HG03558 (cell line): ENCODE data around the gene U2AF1L4.
"Not testable (repeated sequence)": the region's sequence is repeated elsewhere in the genome, so short reads cannot be mapped to it uniquely, and the experiment has no call there.

Experiments
- ATAC-seq: cut with Tn5 transposase; IDR thresholded peaks from one replicate; pipeline ENCODE4 v1.9.1; 2021; ENCODE audit warnings: moderate number of reproducible peaks; ENCODE audit not compliant: unreplicated experiment; ENCODE audit errors: extremely low read depth

U2AF1L4 gene

GRCh38 chr19:35729021-35729420 lies 16.2 kb downstream of the U2AF1L4 start:
- ATAC-seq: no peak

- ATAC-seq: no peak
These were observed 17.1 kb downstream of the U2AF1L4 start for GRCh38 chr19:35727956-35728706.

GRCh38 chr19:35727053-35727955 lies 17.9 kb downstream of the U2AF1L4 start:
- no peak for ATAC-seq

- ATAC-seq: no peak
These were observed 19.9 kb downstream of the U2AF1L4 start for GRCh38 chr19:35725216-35725861.

- ATAC-seq: no peak
These were observed 20.7 kb downstream of the U2AF1L4 start for GRCh38 chr19:35724560-35724959.

- ATAC-seq: not testable (repeated sequence)
These were observed 21.1 kb downstream of the U2AF1L4 start for GRCh38 chr19:35724132-35724531.

GRCh38 chr19:35723671-35724070 lies 21.5 kb downstream of the U2AF1L4 start:
- ATAC-seq: no peak

- ATAC-seq: no peak
These were observed 22.3 kb downstream of the U2AF1L4 start for GRCh38 chr19:35722897-35723296.

- no peak for ATAC-seq
These were observed 22.8 kb downstream of the U2AF1L4 start for GRCh38 chr19:35722461-35722860.

GRCh38 chr19:35721374-35721773 lies 23.8 kb downstream of the U2AF1L4 start:
- no peak for ATAC-seq

GRCh38 chr19:35720648-35721047 lies 24.6 kb downstream of the U2AF1L4 start:
- no peak for ATAC-seq

- ATAC-seq: no peak
These were observed 25.1 kb downstream of the U2AF1L4 start for GRCh38 chr19:35720163-35720524.

GRCh38 chr19:35719402-35720162 lies 25.6 kb downstream of the U2AF1L4 start:
- ATAC-seq: no peak

GRCh38 chr19:35718345-35719041 lies 26.7 kb downstream of the U2AF1L4 start:
- ATAC-seq: no peak

GRCh38 chr19:35717665-35718344 lies 27.4 kb downstream of the U2AF1L4 start, which contains the start of gene KMT2B:
Gene KMT2B (plus strand): TSS chr19:35718003. CDS start chr19:35718019, 16 bp downstream.
- ATAC-seq: peak; percentile 28

GRCh38 chr19:35716801-35717664 lies 28.2 kb downstream of the U2AF1L4 start:
- peak; percentile 24 for ATAC-seq

GRCh38 chr19:35715981-35716800 lies 29.0 kb downstream of the U2AF1L4 start:
- ATAC-seq: no peak
